OCI-M2 (cell line): ENCODE data around the gene PADI4.
"Not testable (repeated sequence)": the region's sequence is repeated elsewhere in the genome, so short reads cannot be mapped to it uniquely, and the experiment has no call there.

Experiments
- DNase-seq: peaks from one replicate; lab custom pipeline; 2025; ENCODE audit not compliant: unreplicated experiment; lab: John Stamatoyannopoulos, UW

Gene PADI4

GRCh38 chr1:17313530-17314309 is 5.7 kb downstream of the PADI4 start:
- DNase-seq, result no peak

GRCh38 chr1:17314491-17314971 is 6.5 kb downstream of the PADI4 start:
- no peak for DNase-seq

- no peak for DNase-seq
Measured at GRCh38 chr1:17315542-17316130, 7.6 kb downstream of the PADI4 start.

- DNase-seq, result no peak
Measured at GRCh38 chr1:17316704-17317103, 8.7 kb downstream of the PADI4 start.

GRCh38 chr1:17318262-17318661 is 10.3 kb downstream of the PADI4 start:
- DNase-seq, result no peak

GRCh38 chr1:17319561-17320350 is 11.8 kb downstream of the PADI4 start:
- no peak for DNase-seq

GRCh38 chr1:17321857-17322390 is 13.9 kb downstream of the PADI4 start:
- DNase-seq, result not testable (repeated sequence)

- no peak for DNase-seq
Measured at GRCh38 chr1:17328855-17329254, 20.9 kb downstream of the PADI4 start.

GRCh38 chr1:17329610-17330009 is 21.6 kb downstream of the PADI4 start:
- no peak for DNase-seq

GRCh38 chr1:17330856-17331255 is 22.9 kb downstream of the PADI4 start:
- no peak for DNase-seq

GRCh38 chr1:17333081-17333480 is 25.1 kb downstream of the PADI4 start:
- DNase-seq, result no peak

GRCh38 chr1:17335821-17336710 is 28.1 kb downstream of the PADI4 start:
- no peak for DNase-seq

GRCh38 chr1:17338706-17339493 is 30.9 kb downstream of the PADI4 start:
- DNase-seq, result no peak

- DNase-seq, result no peak
Measured at GRCh38 chr1:17339521-17339920, 31.5 kb downstream of the PADI4 start.

- no peak for DNase-seq
Measured at GRCh38 chr1:17340358-17340757, 32.4 kb downstream of the PADI4 start.

- DNase-seq, result no peak
Measured at GRCh38 chr1:17342014-17342441, 34.0 kb downstream of the PADI4 start.

GRCh38 chr1:17345506-17345905 is 37.5 kb downstream of the PADI4 start:
- DNase-seq, result not testable (repeated sequence)

GRCh38 chr1:17346046-17346789 is 38.2 kb downstream of the PADI4 start:
- no peak for DNase-seq
